Fibroblast of peridontal ligament (primary cell): Measurements from ENCODE around the gene CCDC83.
A peak's percentile ranks its signal among the peaks of the same experiment; 100 is the strongest.

Experiments
- DNase-seq: peaks from one replicate; pipeline ENCODE4 v3.0.0-alpha.2; 2010; ENCODE audit errors: extremely low read depth

The CCDC83 gene

DNA sequence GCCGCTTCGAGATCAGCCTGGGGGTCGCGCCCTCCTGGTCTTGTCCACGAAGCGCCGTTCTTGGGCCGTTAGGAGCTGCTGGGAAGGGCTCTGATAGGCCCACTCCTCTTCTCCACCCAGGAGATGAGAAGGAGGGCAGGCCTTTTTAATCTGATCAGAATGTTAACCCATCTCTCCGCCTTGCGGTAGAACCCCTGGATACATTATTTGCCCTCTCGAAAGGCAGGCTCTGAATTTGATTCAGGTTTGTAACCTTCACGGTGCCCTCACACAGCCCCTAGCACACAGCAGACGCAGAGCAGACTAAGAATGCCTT lies at the start of gene CCDC83:
CCDC83 (plus strand) TSS at position 43 of the 316 bp plus-strand sequence. CDS start 9,741 bp downstream, outside the sequence.
- no peak for DNase-seq

DNA sequence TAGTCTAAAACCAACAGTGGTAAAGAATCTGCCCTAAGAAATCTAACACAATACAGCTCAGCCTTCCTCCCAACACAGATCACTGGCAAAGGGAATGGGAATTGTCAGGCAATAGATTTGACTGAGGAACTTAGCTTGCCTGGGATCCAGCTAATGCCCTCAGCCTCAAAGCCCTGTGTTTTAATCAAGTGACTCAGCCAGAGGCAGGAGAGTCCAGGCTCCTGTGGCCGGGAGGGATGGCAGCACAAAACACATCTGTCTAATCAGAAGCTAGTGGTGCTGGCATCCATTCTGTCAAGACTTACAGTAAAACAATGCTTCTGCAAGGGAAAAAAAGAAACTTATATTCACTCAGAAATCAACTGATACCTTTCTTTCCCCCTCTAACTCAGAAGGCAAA lies 49.8 kb upstream of the CCDC83 start:
- peak; percentile 77 for DNase-seq

DNA sequence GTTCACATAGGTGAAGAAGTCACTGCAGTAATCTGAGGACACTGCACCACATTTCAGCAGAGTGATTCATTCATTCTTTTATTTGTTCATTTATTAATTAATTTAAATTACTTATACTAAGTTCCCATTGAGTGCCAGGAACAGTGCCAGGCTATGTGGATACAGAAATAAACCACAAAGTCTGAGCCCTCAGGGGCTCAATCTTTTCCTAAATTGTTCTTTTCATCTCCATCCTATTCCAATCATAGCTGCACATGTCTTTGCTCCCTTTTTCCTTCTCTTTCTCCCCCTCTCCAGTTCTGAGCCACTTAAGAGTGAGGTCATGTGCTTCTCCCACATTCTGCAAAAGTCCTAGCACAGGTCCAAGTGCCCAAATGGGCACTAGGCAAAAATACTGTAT lies 49.2 kb upstream of the CCDC83 start:
- DNase-seq, result no peak

GRCh38 chr11:85806876-85807275 lies 48.3 kb upstream of the CCDC83 start:
- no peak for DNase-seq

- no peak for DNase-seq
These were observed 46.0 kb upstream of the CCDC83 start for GRCh38 chr11:85809191-85809590.

GRCh38 chr11:85809863-85810262 lies 45.3 kb upstream of the CCDC83 start:
- no peak for DNase-seq

GRCh38 chr11:85810521-85810870 lies 44.7 kb upstream of the CCDC83 start:
- no peak for DNase-seq

DNA sequence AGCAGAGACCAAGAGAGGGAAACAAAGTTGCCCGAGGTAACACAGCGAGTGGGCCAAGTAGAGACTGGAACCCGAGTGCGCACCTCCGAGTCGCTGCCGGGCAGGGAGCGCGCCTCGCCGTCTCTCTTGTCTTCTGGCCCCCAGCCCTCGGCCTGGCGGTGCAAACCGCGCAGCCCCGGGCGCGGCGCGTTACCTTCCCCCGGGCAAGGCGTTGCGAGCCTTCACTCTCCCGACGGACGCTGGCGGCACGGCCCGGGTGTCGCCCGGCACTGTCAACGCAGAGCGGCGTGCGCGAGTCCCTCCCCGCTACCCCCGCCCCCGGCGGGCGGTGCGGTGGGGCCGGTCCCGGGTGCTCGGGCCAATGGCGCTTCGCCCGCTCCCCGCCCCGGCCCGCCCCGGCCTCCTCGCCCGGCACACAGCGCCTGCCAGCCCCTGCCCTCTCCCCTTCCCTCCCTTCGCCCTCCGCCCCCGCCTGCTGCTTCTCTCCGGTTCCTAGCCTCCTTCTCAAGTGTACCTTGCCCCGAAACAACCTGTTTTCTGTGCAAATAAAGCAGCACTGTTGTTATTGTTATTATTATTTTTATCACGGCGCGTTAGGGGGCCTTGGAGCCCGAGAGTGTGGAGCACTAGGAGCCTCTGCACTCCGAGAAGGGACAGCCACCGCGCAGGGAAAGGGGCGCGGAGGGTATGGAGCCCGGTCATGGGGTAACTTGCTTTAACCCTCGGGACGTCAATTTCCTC lies 44.1 kb upstream of the CCDC83 start, which contains the start of gene SYTL2:
SYTL2 (minus strand) TSS at position 271 of the 741 bp plus-strand sequence. CDS start 53,416 bp downstream, outside the sequence.
- no peak for DNase-seq

GRCh38 chr11:85811624-85812023 lies 43.6 kb upstream of the CCDC83 start:
- DNase-seq, result no peak

GRCh38 chr11:85813721-85814120 lies 41.5 kb upstream of the CCDC83 start:
- no peak for DNase-seq

DNA sequence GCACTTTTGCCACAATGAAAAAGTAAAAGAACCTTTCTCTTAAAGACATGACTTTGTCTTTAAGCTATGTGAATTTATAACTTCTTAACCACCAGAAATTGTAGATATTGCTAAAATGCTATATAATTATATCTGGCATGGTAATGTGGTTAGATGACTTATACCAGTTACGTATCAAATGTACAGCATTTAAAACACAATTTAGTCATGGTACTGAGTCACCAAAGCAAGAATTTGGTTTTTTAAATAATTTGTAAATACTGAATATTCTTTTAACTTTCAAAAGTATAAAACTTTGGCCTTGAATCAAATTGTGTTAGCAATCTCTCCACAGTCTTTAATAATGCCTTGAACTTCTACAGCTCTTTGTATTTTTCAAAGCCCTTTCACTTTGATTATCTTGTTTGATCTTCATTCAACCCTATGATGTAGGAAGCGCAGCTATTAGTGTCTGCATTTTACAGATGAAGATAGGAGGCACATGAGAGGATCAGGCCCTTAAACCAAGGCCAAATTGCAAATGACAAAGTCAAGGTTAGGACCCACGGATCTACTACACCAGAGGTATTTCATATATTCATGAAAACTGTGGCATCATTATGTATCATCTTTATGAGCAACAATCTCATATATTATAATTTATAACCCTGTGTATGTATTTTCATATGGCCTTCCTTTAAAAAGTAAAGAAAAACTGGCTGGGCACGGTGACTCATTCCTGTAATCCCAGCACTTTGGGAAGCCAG lies 39.8 kb upstream of the CCDC83 start:
- peak; percentile 97 for DNase-seq

- DNase-seq, result no peak
These were observed 35.7 kb upstream of the CCDC83 start for GRCh38 chr11:85819441-85819840.

- peak; percentile 37 for DNase-seq
These were observed 33.5 kb upstream of the CCDC83 start for GRCh38 chr11:85821636-85822035.

DNA sequence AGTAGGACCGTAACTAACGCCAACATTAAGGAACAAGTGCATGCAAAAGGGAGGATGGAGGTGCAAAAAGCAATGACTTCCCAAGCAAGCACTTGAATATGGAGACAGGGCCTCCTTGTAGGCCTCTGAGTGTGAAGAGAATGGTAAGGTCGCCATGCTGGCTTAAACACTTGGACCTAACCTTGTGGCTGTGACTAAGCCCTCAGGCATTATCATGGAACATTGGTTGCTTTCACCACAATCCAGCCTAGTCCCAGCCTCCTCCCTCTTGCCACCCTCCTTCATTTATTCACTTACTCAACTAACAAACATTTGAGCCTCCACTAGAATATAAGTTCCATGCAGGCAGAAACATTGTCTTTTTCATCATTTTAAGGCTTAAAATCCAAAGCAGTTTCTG lies 32.4 kb upstream of the CCDC83 start:
- peak; percentile 53 for DNase-seq

- DNase-seq, result no peak
These were observed 31.4 kb upstream of the CCDC83 start for GRCh38 chr11:85823816-85824215.

DNA sequence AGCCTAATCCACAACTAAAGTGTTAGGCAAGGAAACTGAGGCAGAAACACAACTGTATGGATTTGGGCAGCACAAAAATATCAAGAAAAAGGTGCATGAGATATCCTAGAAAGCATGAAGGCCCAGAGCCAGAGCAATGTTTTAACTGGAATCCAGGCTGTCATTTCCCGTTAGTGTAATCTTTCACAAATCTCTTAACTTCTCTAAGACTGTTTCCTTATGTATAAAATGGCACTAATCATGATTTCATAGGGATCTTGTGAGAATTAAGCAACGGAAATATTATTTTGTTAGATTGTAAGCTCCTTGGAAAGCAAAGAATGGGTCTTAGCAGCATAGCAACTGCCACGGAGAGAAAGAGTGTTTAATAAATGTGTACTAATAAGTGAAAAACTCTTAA lies 29.6 kb upstream of the CCDC83 start:
- no peak for DNase-seq

DNA sequence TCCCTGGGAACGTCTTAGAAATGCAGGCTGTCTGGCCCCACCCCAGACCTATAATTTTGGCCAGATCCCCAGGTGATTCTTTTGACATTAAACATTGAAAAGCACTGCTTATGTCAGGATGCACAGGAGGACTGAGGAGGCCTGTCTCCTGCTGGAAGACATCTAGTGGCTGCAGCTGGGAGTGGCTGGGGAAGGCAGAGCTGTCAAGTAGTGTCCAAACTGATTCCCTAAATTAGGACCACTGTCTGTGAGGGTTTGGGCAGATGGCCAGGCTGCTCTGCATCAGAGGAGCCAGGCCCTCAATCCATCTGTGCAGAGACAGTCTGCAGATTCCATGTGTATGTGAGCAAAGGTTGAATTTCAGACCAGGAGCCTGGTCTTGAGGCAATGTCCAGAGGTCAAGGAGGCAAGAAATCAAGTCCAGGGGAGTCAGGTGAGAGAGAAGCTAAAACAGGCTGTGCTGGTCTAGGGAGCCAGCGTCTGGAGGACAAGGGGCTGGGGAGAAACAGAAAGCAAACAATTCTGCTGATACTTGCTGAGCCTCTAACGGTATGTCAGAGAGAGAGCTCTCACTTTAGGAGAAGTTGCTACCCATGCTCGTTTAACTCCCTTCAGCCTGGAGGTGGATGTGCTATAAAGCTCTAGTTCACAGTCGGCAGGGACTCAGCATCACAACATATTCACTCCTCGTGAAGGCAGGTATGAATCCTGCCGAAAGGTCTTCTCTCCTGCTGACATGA lies 28.9 kb upstream of the CCDC83 start:
- peak; percentile 49 for DNase-seq

DNA sequence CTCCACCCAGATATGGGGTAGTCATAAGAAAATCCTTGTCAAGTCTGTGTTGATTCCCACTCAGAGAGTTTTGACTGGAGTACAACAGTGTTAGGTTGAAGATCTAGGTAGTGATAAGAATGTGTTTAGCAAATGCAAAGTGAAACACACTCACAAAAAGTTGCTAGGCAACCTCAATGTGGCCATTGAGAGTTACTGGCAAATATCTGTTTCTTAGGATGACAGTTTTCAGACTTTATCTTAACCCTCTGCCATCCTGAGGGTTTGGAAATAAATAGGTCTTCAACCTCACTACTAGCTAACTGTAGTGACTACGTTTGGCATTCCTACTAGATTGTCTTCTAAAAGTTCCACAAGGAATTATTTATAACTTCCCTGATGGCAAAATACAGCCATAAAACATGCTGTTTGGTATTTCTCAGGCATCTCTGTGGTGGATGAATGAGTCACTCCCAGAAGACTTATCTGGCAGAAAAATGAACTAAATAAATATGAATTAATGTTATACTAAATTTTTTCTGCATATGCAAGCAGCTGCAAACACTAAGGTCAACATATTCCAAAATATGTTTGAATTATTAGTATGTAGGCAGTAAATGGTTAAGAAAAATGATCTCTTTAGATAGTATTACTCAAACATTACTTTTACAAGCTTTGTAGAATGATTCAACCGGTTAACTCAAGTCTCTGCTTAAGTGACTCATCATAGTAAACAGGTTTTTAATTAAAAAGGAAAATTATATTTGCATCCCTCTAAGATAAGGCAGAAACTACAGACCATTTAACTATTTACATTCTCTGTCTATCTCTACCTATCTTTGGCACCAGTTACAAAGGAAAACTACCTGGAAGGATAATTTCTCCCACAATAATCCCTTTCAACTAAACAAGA lies 27.2 kb upstream of the CCDC83 start:
- peak; percentile 95 for DNase-seq

GRCh38 chr11:85828640-85828978 lies 26.6 kb upstream of the CCDC83 start:
- no peak for DNase-seq

DNA sequence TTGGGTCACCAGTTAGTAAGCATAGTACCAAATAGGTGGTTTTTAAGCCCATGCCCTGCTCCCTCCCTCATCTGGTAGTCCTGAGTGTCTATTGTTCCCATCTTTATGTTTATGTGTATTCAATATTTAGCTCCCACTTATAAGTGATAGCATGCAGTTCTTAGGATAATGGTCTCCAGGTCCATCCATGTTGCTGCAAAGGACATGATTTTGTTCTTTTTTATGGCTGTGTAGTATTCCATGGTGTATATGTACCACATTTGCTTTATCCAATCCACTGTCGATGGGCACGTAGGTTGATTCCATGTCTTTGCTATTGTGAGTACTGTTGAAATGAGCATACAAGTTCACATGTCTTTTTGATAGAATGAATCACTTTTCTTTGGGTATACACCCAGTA lies 26.0 kb upstream of the CCDC83 start:
- no peak for DNase-seq

DNA sequence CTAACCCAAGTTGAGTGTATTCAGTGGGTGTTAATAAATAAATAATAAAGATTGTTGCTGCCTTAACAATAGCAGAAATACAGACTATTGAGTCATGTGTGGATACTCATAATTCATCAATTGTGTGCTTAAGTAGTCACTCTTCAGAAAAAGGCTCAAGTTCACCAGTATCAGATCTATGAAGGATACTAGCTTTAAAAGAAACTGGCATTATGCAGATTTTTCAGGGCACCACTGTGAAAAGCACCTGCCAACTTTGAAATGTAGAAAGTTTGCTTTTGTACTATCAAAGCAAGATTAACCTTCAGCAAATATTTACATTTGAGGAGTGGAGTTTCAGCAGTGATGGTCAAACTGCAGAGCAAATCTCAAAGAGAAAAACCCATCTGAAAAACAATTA lies 24.1 kb upstream of the CCDC83 start:
- no peak for DNase-seq

GRCh38 chr11:85835263-85835662 lies 19.9 kb upstream of the CCDC83 start:
- no peak for DNase-seq
